Activated CD8-positive, alpha-beta T cell treated with anti-CD3 and anti-CD28 coated beads for 36 hours (primary cell): ENCODE measurements around the gene LEF1. TPM values are rescaled to one million over a fixed set of nuclear protein-coding genes. Genes with fewer than 3 reads are reported as not detected.

Experiments used
- ATAC-seq: fragments of 200-7000 bp; cut with Tn5 transposase; one replicate; pipeline ENCODE4 v1.10.0; 2021; ENCODE audit warnings: mild to moderate bottlenecking, moderate library complexity
- CTCF ChIA-PET: fragments of 350-600 bp; sonication (Branson Sonifier 250); formaldehyde crosslinking; loops from one replicate; lab custom pipeline; 2021; ENCODE audit warnings: antibody characterized with exemption; lab: Charles Lee
- POLR2A ChIA-PET: fragments of 350-600 bp; sonication (Branson Sonifier 250); formaldehyde crosslinking; loops from one replicate; lab custom pipeline; 2021; ENCODE audit warnings: antibody characterized with exemption; lab: Charles Lee
- DNase-seq: peaks from one replicate; pipeline ENCODE4 v3.0.0-alpha.2; 2020
- H3K27ac Mint-ChIP-seq: one replicate; pipeline ENCODE4 v1.8.0; 2021; ENCODE audit warnings: mild to moderate bottlenecking, mixed read lengths
- H3K27me3 Mint-ChIP-seq: one replicate; pipeline ENCODE4 v1.8.0; 2021; ENCODE audit warnings: mixed read lengths
- H3K36me3 Mint-ChIP-seq: one replicate; pipeline ENCODE4 v1.8.0; 2021; ENCODE audit warnings: low read depth, mixed read lengths
- H3K4me1 Mint-ChIP-seq: one replicate; pipeline ENCODE4 v1.8.0; 2021; ENCODE audit warnings: low read depth, mixed read lengths
- H3K4me3 Mint-ChIP-seq: one replicate; pipeline ENCODE4 v1.8.0; 2021; ENCODE audit warnings: mild to moderate bottlenecking, moderate library complexity, mixed read lengths
- H3K9me3 Mint-ChIP-seq: one replicate; pipeline ENCODE4 v1.8.0; 2021; ENCODE audit warnings: mixed read lengths
- intact Hi-C: fragments of 100-400 bp; cut with micrococcal nuclease; formaldehyde crosslinking; loops from one replicate; pipeline ENCODE4 v1.10.0; 2022
- total RNA-seq, 2 experiments: library from RNA; stranded (reverse); gene quantifications; one replicate each; pipeline ENCODE4 v1.2.3, GENCODE V29; 2021
- TF ChIP-seq, protein P1 (sequence below): fragments of 200-600 bp; IDR thresholded peaks from one replicate; pipeline ENCODE4 v1.8.0; 2022; ENCODE audit warnings: antibody characterized with exemption, mild to moderate bottlenecking

Gene LEF1
- total RNA-seq, 2 experiments from 2014 or later: 178 to 182 TPM

DNA sequence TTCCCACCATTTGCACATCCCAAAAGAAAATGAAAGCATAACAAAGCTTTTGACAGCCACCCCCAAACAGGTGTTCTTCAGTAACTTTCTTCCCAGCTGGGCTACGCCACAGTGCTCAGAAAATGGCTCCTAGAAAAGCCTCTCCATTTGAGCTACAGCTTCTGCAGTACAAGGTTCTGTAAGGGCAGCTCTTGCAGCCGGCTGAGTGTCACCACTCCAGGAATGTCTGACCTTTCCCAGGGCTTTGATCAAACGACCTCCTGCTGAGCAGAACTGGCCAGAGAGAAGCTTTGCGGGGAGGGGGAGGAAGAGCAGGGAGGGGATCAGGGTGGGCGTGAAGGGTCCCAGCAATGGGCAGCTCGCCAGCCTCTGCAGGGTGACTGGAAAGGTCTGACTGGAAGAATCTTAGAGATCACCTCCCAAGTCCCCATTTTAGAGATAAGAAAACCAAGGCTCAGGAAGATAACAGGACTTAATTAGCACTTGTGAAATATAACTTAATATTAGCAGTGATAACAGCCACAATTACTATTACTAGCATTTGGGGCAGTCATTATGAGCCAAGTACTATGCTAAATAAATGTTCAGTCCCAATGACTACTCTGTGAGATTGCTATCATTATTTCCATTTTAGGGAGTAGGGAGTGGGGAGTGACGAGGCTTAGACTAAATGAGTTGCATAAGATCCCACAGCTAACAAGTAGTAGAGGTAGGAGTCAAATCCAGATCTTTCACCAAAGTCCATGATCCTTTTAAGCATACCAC is 51.1 kb downstream of the LEF1 start:
- CTCF ChIA-PET: interaction anchor here (1.2 to 2.3 kb wide), 5 partner anchors 9 to 87 kb away, joined by 3 to 15 read pairs (median 6); no protein-coding TSS in a partner anchor
- no peak for DNase-seq
- TF ChIP-seq, protein P1, sequence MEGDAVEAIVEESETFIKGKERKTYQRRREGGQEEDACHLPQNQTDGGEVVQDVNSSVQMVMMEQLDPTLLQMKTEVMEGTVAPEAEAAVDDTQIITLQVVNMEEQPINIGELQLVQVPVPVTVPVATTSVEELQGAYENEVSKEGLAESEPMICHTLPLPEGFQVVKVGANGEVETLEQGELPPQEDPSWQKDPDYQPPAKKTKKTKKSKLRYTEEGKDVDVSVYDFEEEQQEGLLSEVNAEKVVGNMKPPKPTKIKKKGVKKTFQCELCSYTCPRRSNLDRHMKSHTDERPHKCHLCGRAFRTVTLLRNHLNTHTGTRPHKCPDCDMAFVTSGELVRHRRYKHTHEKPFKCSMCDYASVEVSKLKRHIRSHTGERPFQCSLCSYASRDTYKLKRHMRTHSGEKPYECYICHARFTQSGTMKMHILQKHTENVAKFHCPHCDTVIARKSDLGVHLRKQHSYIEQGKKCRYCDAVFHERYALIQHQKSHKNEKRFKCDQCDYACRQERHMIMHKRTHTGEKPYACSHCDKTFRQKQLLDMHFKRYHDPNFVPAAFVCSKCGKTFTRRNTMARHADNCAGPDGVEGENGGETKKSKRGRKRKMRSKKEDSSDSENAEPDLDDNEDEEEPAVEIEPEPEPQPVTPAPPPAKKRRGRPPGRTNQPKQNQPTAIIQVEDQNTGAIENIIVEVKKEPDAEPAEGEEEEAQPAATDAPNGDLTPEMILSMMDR: no peak
- Mint-ChIP-seq H3K4me3 (peak overlapping the region; percentile 43), H3K9me3 (no peaks in the 10 kb centered on the region), H3K27me3 (no peaks in the 10 kb centered on the region), H3K36me3 (peaks cover 27% of the 10 kb centered on the region), H3K4me1 (peaks cover 89% of the 10 kb centered on the region), H3K27ac (peak overlapping the region; percentile 89)
- POLR2A ChIA-PET: interaction anchor here (0.5 to 3.3 kb wide), 15 partner anchors 10 to 1685 kb away, joined by 3 to 22 read pairs (median 6); no protein-coding TSS in a partner anchor
- no peak for ATAC-seq
- intact Hi-C loops: no loop called here

DNA sequence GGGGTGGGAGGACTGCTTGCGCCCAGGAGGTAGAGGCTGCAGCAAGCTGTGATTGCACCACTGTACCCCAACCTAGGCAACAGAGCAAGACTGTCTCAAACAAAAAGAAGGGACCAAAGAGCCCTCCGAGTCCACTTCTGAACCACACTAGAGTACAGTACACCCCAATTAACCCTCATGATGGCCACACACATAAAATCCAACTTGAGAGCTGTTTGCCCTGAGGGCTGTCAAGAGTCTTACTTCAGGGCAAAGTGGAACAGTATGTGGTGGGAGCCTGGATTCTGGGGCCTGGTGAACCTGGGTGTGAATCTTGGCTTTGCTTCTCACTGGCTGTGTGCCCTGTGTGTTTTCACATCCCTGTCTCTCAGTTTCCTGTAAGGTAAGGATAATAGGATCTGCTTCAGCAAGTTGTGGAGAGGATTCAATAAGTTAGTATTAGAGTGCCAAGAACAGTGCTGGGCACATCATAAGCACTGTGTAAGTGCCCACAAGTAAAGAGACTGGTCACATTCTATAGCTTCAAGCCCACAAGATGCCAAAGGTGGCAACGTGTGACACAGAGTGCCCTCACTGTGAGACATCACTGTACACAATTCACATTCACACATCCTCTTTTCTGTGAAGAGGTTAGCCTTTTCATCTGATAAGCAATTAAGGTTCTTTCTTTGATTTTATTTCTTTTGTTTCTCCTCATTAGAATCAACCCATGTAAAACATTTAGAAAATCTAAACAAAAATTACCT is 52.1 kb downstream of the LEF1 start:
- peak; percentile 45 for ATAC-seq
- ChIA-PET CTCF (interaction anchor here (0.7 to 2.2 kb wide), 8 partner anchors 9 to 98 kb away, joined by 3 to 15 read pairs (median 6); no protein-coding TSS in a partner anchor), POLR2A (interaction anchor here (0.5 to 3.3 kb wide), 26 partner anchors 8 to 1684 kb away, joined by 3 to 22 read pairs (median 4); partner anchors contain the start of gene LEF1)
- Mint-ChIP-seq H3K4me1 (peaks cover 91% of the 10 kb centered on the region), H3K27me3 (no peaks in the 10 kb centered on the region), H3K4me3 (peak overlapping the region; percentile 54), H3K36me3 (peaks cover 32% of the 10 kb centered on the region), H3K9me3 (no peaks in the 10 kb centered on the region), H3K27ac (peak overlapping the region; percentile 96)
- intact Hi-C loops: no loop called here
- TF ChIP-seq, protein P1: no peak
- peak; percentile 70 for DNase-seq

DNA sequence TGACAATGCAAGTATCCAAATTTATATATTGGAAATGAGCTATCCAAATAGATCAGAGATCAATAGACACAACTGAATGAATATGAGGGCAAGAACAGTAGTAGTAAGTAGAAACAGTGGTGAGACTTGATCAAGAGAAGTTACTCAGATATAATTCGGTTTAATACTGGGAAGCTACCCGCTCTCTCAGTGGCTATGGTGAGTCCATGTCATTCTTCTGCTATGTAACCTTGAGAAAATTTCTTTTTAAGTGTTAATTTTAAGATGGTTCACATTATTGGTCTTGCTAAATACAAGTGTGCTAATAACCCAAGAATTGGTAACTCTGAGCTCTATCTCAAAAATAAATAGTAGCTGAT is 53.6 kb downstream of the LEF1 start:
- ATAC-seq (no peak), DNase-seq (no peak)
- H3K9me3 Mint-ChIP-seq: no peaks in the 10 kb centered on the region
- H3K27ac Mint-ChIP-seq: peak overlapping the region; percentile 96
- CTCF ChIA-PET: interaction anchor here (0.7 to 2.6 kb wide), 13 partner anchors 8 to 54 kb away, joined by 3 to 15 read pairs (median 4); partner anchors contain the start of gene LEF1
- peaks cover 92% of the 10 kb centered on the region for H3K4me1 Mint-ChIP-seq
- intact Hi-C loops: no loop called here
- H3K27me3 Mint-ChIP-seq: no peaks in the 10 kb centered on the region
- peaks cover 45% of the 10 kb centered on the region for H3K36me3 Mint-ChIP-seq
- peak overlapping the region; percentile 54 for H3K4me3 Mint-ChIP-seq
- TF ChIP-seq, protein P1: no peak
- POLR2A ChIA-PET: interaction anchor here (0.6 to 3.2 kb wide), 17 partner anchors 7 to 771 kb away, joined by 3 to 22 read pairs (median 4); partner anchors contain the start of gene LEF1

DNA sequence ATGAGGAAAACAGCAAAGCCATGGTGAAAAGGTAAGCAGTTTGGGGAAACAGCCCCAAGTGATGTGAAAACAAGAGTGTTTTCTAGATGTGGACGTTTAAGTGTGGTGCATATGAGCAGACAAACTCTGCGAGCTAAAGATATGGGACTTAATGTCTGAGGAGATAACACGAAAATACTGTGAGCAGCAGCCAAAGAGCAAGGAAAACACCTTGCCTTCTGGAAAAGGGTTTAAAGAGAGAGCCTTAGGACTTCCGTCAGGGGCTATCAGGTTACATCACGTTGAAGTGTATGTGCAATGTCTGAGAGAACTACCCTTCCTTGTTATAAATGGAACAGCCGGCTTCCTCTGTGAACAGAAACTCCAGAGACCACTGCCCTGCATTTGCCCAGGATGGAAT is 54.2 kb downstream of the LEF1 start:
- Mint-ChIP-seq H3K4me1 (peaks cover 96% of the 10 kb centered on the region), H3K27ac (peak overlapping the region; percentile 96), H3K36me3 (peaks cover 49% of the 10 kb centered on the region), H3K27me3 (no peaks in the 10 kb centered on the region), H3K9me3 (no peaks in the 10 kb centered on the region), H3K4me3 (peak overlapping the region; percentile 14)
- intact Hi-C loops: no loop called here
- DNase-seq: no peak
- no peak for ATAC-seq
- POLR2A ChIA-PET: interaction anchor here (0.6 to 1.9 kb wide), 7 partner anchors 18 to 771 kb away, joined by 3 to 6 read pairs (median 4); partner anchors contain the start of gene LEF1
- TF ChIP-seq, protein P1: no peak
- CTCF ChIA-PET: interaction anchor here (1.2 to 2.7 kb wide), 9 partner anchors 12 to 85 kb away, joined by 3 to 15 read pairs (median 4); partner anchors contain the start of gene LEF1
